Body of pancreas (tissue), 4 donors: ENCODE measurements around the gene PFKFB2. TPM values are rescaled to one million over a fixed set of nuclear protein-coding genes. Genes with fewer than 3 reads are reported as not detected.
A peak's percentile ranks its signal among the peaks of the same experiment; 100 is the strongest.

Source experiments
- ATAC-seq: fragments of 150-250 bp; one replicate; pipeline ENCODE4 v1.9.1; 2016
- DNase-seq, 4 donors: peaks; one replicate each; pipeline ENCODE4 v3.0.0-alpha.2; 2019
- H3K27ac ChIP-seq, 4 donors: fragments of 200-600 bp; sonication (generic); 1 replicate in 3 of 4; 2 replicates in 1 of 4; pipeline versions ENCODE4 v1.5.1 to v1.6.1; 2016 to 2019; ENCODE audit warnings: mild to moderate bottlenecking in 1 of 4, mixed read lengths in 1 of 4, moderate library complexity in 1 of 4
- H3K27me3 ChIP-seq, 2 donors: fragments of 200-600 bp; sonication (generic); one replicate each; pipeline ENCODE4 v1.6.0; 2016; ENCODE audit warnings: mild to moderate bottlenecking in 1 of 2
- H3K36me3 ChIP-seq, 2 donors: fragments of 200-600 bp; sonication (generic); replicated peaks in 1 of 2; 2 replicates each; pipeline ENCODE4 v1.5.1; 2016; ENCODE audit warnings: low read depth in 2 of 2; ENCODE audit not compliant: insufficient read depth in 1 of 2
- H3K4me1 ChIP-seq: fragments of 200-600 bp; sonication (generic); one replicate; pipeline ENCODE4 v1.6.0; 2016
- H3K4me3 ChIP-seq, 2 donors: fragments of 200-600 bp; sonication (generic); 1 replicate in 1 of 2; 2 replicates in 1 of 2; pipeline ENCODE4 v1.5.1; 2016 to 2019
- H3K9me3 ChIP-seq, 3 donors: fragments of 200-600 bp; sonication (generic); 1 replicate in 2 of 3; 2 replicates in 1 of 3; pipeline ENCODE4 v1.5.1; 2016
- POLR2A ChIP-seq, 3 donors: fragments of 450-650 bp; IDR thresholded peaks; one replicate each; pipeline ENCODE4 v1.6.1; 2016; ENCODE audit warnings: antibody characterized with exemption in 3 of 3, mild to moderate bottlenecking in 2 of 3
- WGBS, 2 donors: methylation state at CpG; one replicate each; pipeline ENCODE4 v1.1.5; 2017; 5-methylcytosine and 5-hydroxymethylcytosine counted together
- intact Hi-C: fragments of 100-400 bp; cut with DNase I; formaldehyde crosslinking; loops from one replicate; pipeline ENCODE4 v1.15.1; 2023
- total RNA-seq, 2 donors: library from RNA; depleted of rRNA; stranded (reverse); fragments of >200 nt; gene quantifications; one replicate each; pipeline ENCODE4 v1.1.0, GENCODE V29; 2016
- TF ChIP-seq, protein P1 (sequence below), 7 experiments: fragments of 450-650 bp in 4 of 7; fragments of 200-600 bp in 3 of 7; sonication (generic) in 3 of 7; IDR thresholded peaks; one replicate each; pipeline ENCODE4 v1.5.1; 2016 to 2019; ENCODE audit warnings: antibody characterized with exemption in 7 of 7

The PFKFB2 gene
- total RNA-seq, 2 donors from 2014 or later, result 4.9 to 9.3 TPM

DNA sequence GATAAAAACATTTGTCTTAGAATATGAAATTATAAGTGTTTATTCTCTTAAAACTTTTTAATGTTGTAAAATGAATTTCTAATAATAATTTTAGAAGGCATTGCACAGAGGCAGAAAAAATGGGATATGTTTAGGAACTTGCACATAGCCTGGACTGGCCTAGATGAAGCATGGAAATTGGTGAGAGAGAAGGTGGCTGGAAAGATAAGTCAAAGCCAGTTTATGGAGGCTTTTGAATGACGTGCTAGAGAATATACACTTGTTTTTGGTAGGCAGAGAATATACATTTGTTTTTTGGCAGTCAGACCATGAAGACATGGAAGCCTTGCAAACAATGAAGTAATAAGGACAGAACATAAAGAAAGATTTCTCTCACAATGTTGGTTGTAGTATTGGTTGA, 48.6 kb downstream of the PFKFB2 start:
- Histone ChIP-seq H3K9me3 (no peaks in the 10 kb centered on the region), H3K27ac (no peak overlapping the region), H3K4me3 (no peak overlapping the region), H3K4me1 (peaks cover 19% of the 10 kb centered on the region), H3K36me3 (no peaks in the 10 kb centered on the region), H3K27me3 (no peaks in the 10 kb centered on the region)
- TF ChIP-seq POLR2A (IDR thresholded peaks at IDR 0.05), result no peak
- TF ChIP-seq, protein P1, sequence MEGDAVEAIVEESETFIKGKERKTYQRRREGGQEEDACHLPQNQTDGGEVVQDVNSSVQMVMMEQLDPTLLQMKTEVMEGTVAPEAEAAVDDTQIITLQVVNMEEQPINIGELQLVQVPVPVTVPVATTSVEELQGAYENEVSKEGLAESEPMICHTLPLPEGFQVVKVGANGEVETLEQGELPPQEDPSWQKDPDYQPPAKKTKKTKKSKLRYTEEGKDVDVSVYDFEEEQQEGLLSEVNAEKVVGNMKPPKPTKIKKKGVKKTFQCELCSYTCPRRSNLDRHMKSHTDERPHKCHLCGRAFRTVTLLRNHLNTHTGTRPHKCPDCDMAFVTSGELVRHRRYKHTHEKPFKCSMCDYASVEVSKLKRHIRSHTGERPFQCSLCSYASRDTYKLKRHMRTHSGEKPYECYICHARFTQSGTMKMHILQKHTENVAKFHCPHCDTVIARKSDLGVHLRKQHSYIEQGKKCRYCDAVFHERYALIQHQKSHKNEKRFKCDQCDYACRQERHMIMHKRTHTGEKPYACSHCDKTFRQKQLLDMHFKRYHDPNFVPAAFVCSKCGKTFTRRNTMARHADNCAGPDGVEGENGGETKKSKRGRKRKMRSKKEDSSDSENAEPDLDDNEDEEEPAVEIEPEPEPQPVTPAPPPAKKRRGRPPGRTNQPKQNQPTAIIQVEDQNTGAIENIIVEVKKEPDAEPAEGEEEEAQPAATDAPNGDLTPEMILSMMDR (IDR thresholded peaks at IDR 0.05), result no peak
- DNase-seq (no peak), ATAC-seq (no peak)
- intact Hi-C loops, result no loop called here
- 86 to 87% methylated on average over 1 of the region's 1 CpG for WGBS, 2 donors

DNA sequence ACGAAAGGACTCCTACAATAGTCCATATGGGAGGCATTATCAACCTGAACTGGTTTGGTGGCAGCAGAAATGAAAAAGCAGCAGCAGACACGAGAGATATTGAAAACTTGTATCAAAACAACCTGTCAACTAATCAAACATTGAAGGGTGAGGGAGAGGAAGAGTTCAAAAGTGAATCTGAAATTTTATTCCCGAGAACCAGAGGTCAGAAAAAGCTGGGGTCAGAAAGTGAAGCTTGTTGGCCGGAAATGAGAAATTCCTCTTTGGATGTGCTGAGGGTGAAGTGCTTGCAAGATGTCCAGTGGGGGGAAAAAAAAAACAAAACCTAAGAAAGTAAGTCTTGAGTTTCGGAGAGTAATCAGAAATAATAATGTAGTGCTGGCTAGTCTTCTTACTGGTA, 49.1 kb downstream of the PFKFB2 start:
- DNase-seq, result no peak
- no peaks in the 10 kb centered on the region for H3K9me3 ChIP-seq
- H3K4me3 ChIP-seq, result no peak overlapping the region
- H3K27me3 ChIP-seq, result no peaks in the 10 kb centered on the region
- H3K27ac ChIP-seq, result no peak overlapping the region
- 80 to 84% methylated on average over 5 of the region's 5 CpGs for WGBS, 2 donors
- peaks cover 19% of the 10 kb centered on the region for H3K4me1 ChIP-seq
- ATAC-seq, result no peak
- intact Hi-C loops, result no loop called here
- H3K36me3 ChIP-seq, result no peaks in the 10 kb centered on the region
- TF ChIP-seq POLR2A (IDR thresholded peaks at IDR 0.05), result no peak
- TF ChIP-seq, protein P1 (IDR thresholded peaks at IDR 0.05), result no peak

DNA sequence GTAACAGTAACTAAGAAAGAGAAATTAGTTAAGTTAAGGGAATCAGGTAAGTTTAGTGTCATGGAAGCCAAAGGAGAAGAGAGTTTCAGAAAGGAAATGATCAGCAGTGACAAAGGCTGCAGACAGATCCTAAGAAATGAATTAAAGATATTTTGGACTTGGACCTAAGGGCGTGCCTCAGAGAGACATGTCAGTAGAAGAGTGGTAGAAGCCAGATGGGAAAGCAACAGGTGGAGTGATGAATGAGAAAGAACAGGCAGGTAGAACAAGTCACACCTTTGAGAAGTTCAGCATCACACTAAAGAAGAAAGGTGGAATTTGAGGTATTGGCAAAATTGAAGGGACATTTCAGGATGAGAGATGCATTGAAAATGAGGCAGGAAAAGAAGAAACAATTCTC, 49.6 kb downstream of the PFKFB2 start:
- Histone ChIP-seq H3K4me3 (no peak overlapping the region), H3K27me3 (no peaks in the 10 kb centered on the region), H3K27ac (no peak overlapping the region), H3K4me1 (peaks cover 19% of the 10 kb centered on the region), H3K9me3 (no peaks in the 10 kb centered on the region), H3K36me3 (no peaks in the 10 kb centered on the region)
- ATAC-seq (no peak), DNase-seq (no peak)
- TF ChIP-seq, protein P1 (IDR thresholded peaks at IDR 0.05), result no peak
- TF ChIP-seq POLR2A (IDR thresholded peaks at IDR 0.05), result no peak
- intact Hi-C loops, result no loop called here
- WGBS, 2 donors, result 71 to 89% methylated on average over 1 of the region's 1 CpG

DNA sequence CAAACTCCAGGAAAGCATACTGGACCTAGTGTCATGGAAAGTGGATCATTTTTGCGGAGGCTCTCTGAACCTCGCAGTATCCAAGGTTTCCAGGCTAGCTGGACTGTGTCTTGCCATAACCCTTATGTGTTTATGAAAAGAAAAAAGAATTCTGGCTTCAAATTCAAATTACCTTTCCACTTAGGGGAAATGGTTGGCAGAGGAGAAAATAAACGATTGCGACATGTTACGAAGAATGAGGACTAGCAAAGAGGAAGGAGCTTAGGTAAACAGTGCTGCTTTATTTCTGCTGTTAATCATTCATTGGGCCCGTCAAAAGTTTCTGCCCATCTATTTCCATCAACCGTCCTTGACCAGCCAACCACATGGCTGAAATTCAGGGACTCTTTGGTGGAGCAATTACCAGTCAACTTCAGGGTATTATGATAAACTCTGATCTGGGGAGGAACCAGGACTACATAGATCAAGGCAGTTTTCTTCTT, 50.9 kb downstream of the PFKFB2 start, which contains the start of gene C4BPA:
C4BPA (plus strand) TSS at position 342 of the 482 bp plus-strand sequence. CDS start 8,793 bp downstream, outside the sequence.
- no peaks in the 10 kb centered on the region for H3K27me3 ChIP-seq
- ATAC-seq, result peak; percentile 86
- peak within 1 kb of the TSS in 2 of 4 donors; percentile 55 to 67 for H3K27ac ChIP-seq
- no peak within 1 kb of the TSS for H3K4me3 ChIP-seq
- TF ChIP-seq, protein P1 (IDR thresholded peaks at IDR 0.05), result no peak
- no peak for TF ChIP-seq POLR2A (IDR thresholded peaks at IDR 0.05)
- H3K4me1 ChIP-seq, result peaks cover 19% of the 10 kb centered on the region
- DNase-seq, result peak in 2 of 4 donors; percentile 35 to 51
- intact Hi-C loops, result no loop called here
- WGBS, 2 donors, result 28 to 30% methylated on average over 7 of the region's 7 CpGs
- no peaks in the 10 kb centered on the region for H3K9me3 ChIP-seq
- no peaks in the 10 kb centered on the region for H3K36me3 ChIP-seq

DNA sequence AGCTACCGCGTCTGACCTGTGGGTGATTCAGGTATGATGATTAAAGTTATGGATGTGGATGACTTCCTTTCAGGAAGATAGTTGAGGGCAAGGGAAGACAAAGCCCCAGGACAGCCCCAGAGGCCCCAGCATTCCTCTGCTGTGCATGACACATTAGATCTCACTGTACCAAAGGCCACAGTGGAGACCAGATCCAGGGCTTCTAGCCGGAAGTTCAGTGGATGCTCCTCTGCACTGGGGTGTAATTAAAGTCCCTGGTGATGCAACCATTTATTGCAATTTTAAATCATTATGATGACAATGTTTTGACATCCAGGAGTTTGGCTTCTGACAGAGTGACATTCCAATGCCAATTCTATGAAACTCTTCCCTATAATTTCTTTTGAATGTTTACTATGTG, 55.9 kb downstream of the PFKFB2 start:
- H3K27ac ChIP-seq, result no peak overlapping the region
- DNase-seq, result no peak
- H3K4me1 ChIP-seq, result peaks cover 9% of the 10 kb centered on the region
- no peaks in the 10 kb centered on the region for H3K9me3 ChIP-seq
- no peak for ATAC-seq
- intact Hi-C loops, result no loop called here
- H3K4me3 ChIP-seq, result no peak overlapping the region
- 85 to 93% methylated on average over 3 of the region's 3 CpGs for WGBS, 2 donors
- no peaks in the 10 kb centered on the region for H3K27me3 ChIP-seq
- TF ChIP-seq, protein P1 (IDR thresholded peaks at IDR 0.05), result no peak
- TF ChIP-seq POLR2A (IDR thresholded peaks at IDR 0.05), result no peak
- no peaks in the 10 kb centered on the region for H3K36me3 ChIP-seq
